ENCODE data around the gene SLC27A6.
"Not testable (repeated sequence)": the region's sequence is repeated elsewhere in the genome, so short reads cannot be mapped to it uniquely, and the experiment has no call there.

SLC27A6 gene

GRCh38 chr5:129001841-129002526 lies 36.7 kb downstream of the SLC27A6 start:
- DNase-seq (ENCODE audit: insufficient read length, low spot score) (no peak), FAIRE-seq (no peak)

- no peak for FAIRE-seq
- no peak for DNase-seq (ENCODE audit: insufficient read length, low spot score)
Measured at GRCh38 chr5:129002527-129002842, 37.2 kb downstream of the SLC27A6 start.

- no peak for FAIRE-seq
- no peak for DNase-seq (ENCODE audit: insufficient read length, low spot score)
Measured at GRCh38 chr5:129003232-129003631, 37.9 kb downstream of the SLC27A6 start.

- FAIRE-seq, result no peak
- no peak for DNase-seq (ENCODE audit: insufficient read length, low spot score)
Measured at GRCh38 chr5:129014185-129014584, 48.9 kb downstream of the SLC27A6 start.

GRCh38 chr5:129018837-129019236 lies 53.5 kb downstream of the SLC27A6 start:
- no peak for DNase-seq (ENCODE audit: insufficient read length, low spot score)
- no peak for FAIRE-seq

- no peak for DNase-seq (ENCODE audit: insufficient read length, low spot score)
- no peak for FAIRE-seq
Measured at GRCh38 chr5:129019401-129019908, 54.2 kb downstream of the SLC27A6 start.

- DNase-seq (ENCODE audit: insufficient read length, low spot score) (no peak), FAIRE-seq (no peak)
Measured at GRCh38 chr5:129020683-129021082, 55.4 kb downstream of the SLC27A6 start.

GRCh38 chr5:129021744-129022143 lies 56.5 kb downstream of the SLC27A6 start:
- FAIRE-seq (no peak), DNase-seq (ENCODE audit: insufficient read length, low spot score) (no peak)

- FAIRE-seq (no peak), DNase-seq (ENCODE audit: insufficient read length, low spot score) (no peak)
Measured at GRCh38 chr5:129022599-129022998, 57.3 kb downstream of the SLC27A6 start.

GRCh38 chr5:129027260-129027659 lies 62.0 kb downstream of the SLC27A6 start:
- no peak for DNase-seq (ENCODE audit: insufficient read length, low spot score)
- no peak for FAIRE-seq

GRCh38 chr5:129031886-129032683 lies 66.8 kb downstream of the SLC27A6 start:
- DNase-seq (ENCODE audit: insufficient read length, low spot score) (no peak), FAIRE-seq (no peak)

- FAIRE-seq; DNase-seq (ENCODE audit: insufficient read length, low spot score): not testable (repeated sequence)
Measured at GRCh38 chr5:129036257-129036656, 71.0 kb downstream of the SLC27A6 start.

GRCh38 chr5:129041196-129041881 lies 76.1 kb downstream of the SLC27A6 start:
- no peak for DNase-seq (ENCODE audit: insufficient read length, low spot score)
- FAIRE-seq, result no peak

GRCh38 chr5:129042306-129042705 lies 77.0 kb downstream of the SLC27A6 start:
- FAIRE-seq (no peak), DNase-seq (ENCODE audit: insufficient read length, low spot score) (no peak)

GRCh38 chr5:129043894-129044293 lies 78.6 kb downstream of the SLC27A6 start:
- DNase-seq (ENCODE audit: insufficient read length, low spot score), result no peak

GRCh38 chr5:129046151-129046550 lies 80.9 kb downstream of the SLC27A6 start:
- DNase-seq (ENCODE audit: insufficient read length, low spot score) (no peak), FAIRE-seq (no peak)

More at GRCh38 chr5:129043894-129044293, 78.6 kb downstream of the SLC27A6 start:
- FAIRE-seq, result no peak

- no peak for FAIRE-seq
- no peak for DNase-seq (ENCODE audit: insufficient read length, low spot score)
Measured at GRCh38 chr5:129048509-129048908, 83.2 kb downstream of the SLC27A6 start.

- no peak for FAIRE-seq
- no peak for DNase-seq (ENCODE audit: insufficient read length, low spot score)
Measured at GRCh38 chr5:129049126-129049799, 84.0 kb downstream of the SLC27A6 start.

- no peak for FAIRE-seq
- DNase-seq (ENCODE audit: insufficient read length, low spot score), result no peak
Measured at GRCh38 chr5:129051283-129051682, 86.0 kb downstream of the SLC27A6 start.

- FAIRE-seq (no peak), DNase-seq (ENCODE audit: insufficient read length, low spot score) (no peak)
Measured at GRCh38 chr5:129053438-129053837, 88.2 kb downstream of the SLC27A6 start.

GRCh38 chr5:129057329-129057728 lies 92.0 kb downstream of the SLC27A6 start:
- no peak for FAIRE-seq

More at GRCh38 chr5:129057329-129057728, 92.0 kb downstream of the SLC27A6 start:
- no peak for DNase-seq (ENCODE audit: insufficient read length, low spot score)
